AG09309 (cell line): ENCODE results near the gene BMP10.

ENCODE experiments used
- DNase-seq: peaks from one replicate; pipeline ENCODE4 v3.0.0-alpha.2; 2010; ENCODE audit warnings: low read depth
- H3K4me3 ChIP-seq: 2 replicates; pipeline ENCODE4 v1.5.1; 2011; ENCODE audit warnings: mild to moderate bottlenecking, low read depth, low read length, moderate library complexity; ENCODE audit not compliant: control insufficient read depth
- CTCF ChIP-seq: IDR thresholded peaks from 2 replicates; pipeline ENCODE4 v1.5.1; 2011; ENCODE audit warnings: mild to moderate bottlenecking, low read depth, low read length, inconsistent platforms; ENCODE audit not compliant: insufficient read depth, control insufficient read depth; ENCODE audit errors: missing control alignments

The BMP10 gene

DNA sequence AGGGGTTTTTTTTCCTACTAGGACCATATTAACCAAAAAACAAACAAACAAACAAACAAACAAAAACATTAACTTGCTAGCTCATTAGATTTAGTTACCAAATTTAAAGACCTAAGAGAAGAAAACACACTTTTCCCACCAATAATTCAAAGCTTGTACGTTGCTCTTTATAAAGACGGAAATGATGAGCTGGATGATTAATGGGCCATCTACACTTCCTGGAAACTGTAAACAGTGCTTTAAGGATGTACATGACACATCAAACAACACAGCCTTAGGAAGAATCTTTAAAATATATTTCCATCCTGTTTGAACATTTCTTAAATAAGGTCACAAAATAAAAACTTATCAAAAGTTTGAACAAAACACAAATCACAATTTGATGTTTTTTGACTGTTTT lies 982 bp downstream of the BMP10 start:
- no peak for TF ChIP-seq CTCF
- DNase-seq, result no peak
- H3K4me3 ChIP-seq, result no peak overlapping the region

DNA sequence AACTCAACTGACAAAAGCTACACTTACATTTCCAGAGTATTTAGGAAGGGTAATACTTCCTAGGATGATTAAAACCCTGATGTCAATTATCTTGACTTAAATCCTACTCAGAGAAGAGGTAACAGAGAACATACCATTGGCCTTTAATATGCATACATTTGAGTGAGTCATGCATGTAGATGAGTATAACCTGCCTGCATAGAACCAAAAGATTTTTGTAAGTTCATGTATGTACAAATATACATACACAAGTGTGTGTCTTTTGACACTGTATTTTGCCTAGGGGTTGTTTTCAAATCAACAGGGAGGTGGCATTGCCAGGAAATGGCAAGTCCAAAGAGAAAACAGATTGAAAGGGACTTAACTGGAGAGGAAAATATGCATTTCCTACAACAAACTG lies 6.1 kb downstream of the BMP10 start:
- no peak for DNase-seq
- TF ChIP-seq CTCF, result no peak
- no peak overlapping the region for H3K4me3 ChIP-seq

DNA sequence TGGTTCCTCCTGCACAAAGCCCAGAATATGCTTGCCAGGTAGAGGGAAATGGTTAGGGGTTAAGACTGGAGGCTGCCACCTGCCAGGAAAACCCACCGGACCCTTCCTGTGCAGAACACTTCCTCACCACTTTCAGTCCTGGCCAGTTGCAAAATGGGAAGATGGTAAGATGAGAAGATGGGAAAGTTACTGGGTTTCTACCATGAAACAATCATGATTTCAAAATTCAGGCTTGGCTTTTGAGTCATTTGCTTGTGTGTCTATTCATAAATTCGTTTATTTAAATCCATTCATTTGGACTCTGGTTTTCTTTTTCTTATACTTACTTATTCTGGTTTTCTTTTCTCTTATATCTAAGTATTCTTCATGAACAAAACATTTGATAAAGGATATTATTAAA lies 7.2 kb downstream of the BMP10 start:
- H3K4me3 ChIP-seq, result no peak overlapping the region
- TF ChIP-seq CTCF, result no peak
- no peak for DNase-seq

DNA sequence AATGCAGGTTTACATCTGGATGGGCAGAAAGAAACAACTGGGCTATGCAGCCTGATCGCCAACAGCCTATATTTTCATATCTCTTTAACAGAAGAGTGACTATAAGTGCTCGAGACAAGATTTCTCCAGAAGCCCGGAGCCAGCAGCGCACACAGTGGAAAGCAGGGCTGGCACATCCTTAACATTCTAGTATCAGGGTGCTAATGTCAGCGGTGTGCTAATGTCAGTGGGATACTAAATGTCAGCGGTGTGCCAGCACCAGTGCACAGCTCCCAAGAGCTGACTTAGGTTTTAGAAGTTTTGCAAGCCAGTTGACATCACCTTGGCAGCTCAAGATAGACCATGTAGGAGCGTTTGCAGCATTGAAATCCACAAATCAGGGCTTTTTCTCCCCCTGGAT lies 8.3 kb downstream of the BMP10 start:
- H3K4me3 ChIP-seq, result no peak overlapping the region
- no peak for DNase-seq
- no peak for TF ChIP-seq CTCF

DNA sequence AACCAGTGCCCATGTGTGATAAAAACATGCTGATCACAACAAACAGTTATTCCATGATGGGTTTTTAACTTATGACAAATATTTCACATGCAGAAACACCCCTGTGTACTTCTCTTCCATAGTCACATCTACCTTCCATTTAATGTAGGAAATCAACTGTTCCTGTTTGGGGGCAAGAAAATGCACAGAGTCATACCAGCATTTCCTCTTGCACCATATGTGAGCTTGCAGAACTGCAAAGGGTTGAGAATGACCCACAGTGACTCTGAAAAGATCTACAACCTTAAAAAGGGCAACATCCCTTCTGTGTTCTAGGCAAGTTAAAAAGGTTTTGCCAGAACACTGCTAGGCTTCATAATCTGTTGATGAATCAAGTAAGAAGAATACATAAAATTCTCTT lies 9.9 kb downstream of the BMP10 start:
- no peak for TF ChIP-seq CTCF
- H3K4me3 ChIP-seq, result no peak overlapping the region
- DNase-seq, result no peak

GRCh38 chr2:68860111-68860510 lies 11.1 kb downstream of the BMP10 start:
- H3K4me3 ChIP-seq, result no peak overlapping the region
- TF ChIP-seq CTCF, result no peak
- no peak for DNase-seq

DNA sequence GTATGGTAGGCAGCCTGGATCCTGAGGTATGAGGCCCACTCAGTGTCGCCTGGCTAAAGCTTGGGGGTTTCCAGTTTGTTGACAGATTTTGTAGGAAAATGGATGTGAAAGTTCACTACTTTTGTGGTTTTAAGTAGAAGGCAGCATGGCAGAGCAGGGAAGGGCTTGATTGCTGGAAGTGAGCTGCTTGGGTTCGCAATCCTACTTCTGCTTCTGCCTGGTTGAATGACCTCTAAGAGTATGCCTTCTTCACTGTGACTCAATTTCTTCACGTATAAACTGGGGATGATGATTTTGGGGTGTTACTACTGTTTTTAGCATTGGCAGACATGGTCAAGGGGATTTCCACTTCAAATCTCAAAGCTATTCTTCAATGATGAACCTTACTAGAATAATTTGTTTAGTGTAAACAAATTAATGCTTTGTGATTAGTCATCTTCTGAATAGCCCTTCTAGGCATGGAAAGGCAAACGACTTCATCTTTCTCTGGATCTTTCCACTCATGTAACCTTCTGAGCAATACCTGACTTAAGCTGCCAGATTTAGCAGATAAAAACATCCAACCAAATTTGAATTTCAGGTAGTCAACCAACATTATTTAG lies 13.2 kb downstream of the BMP10 start:
- DNase-seq, result no peak
- no peak overlapping the region for H3K4me3 ChIP-seq

More for the DNA sequence above, 13.2 kb downstream of the BMP10 start:
- TF ChIP-seq CTCF, result no peak
